Measurements from ENCODE around the gene PLEKHA4.
A peak's percentile ranks its signal among the peaks of the same experiment; 100 is the strongest.
"Not testable (repeated sequence)": the region's sequence is repeated elsewhere in the genome, so short reads cannot be mapped to it uniquely, and the experiment has no call there.

PLEKHA4 gene

DNA sequence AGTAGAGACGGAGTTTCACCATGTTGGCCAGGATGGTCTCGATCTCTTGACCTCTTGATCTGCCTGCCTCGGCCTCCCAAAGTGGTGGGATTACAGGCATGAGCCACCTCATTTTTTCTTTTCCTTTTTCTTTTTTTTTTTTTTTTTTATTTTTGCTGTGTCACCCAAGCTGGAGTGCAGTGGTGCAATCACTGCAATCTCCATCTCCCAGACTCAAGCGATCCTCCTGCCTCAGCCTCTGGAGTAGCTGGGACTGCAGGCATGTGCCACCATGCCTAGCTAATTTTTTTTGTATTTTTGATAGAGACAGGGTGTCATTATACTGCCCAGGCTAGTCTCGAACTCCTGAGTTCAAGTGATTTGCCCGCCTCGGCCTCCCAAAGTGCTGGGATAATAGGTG lies 33.9 kb upstream of the PLEKHA4 start:
- H3K27ac ChIP-seq (ENCODE audit: low read length); H3K9ac ChIP-seq (ENCODE audit: low read depth, low read length); H3K4me1 ChIP-seq (ENCODE audit: insufficient read depth, low read length); H3K9me3 ChIP-seq (ENCODE audit: insufficient read depth, low read depth, low read length); H3K4me3 ChIP-seq (ENCODE audit: low read length); H3K27me3 ChIP-seq (ENCODE audit: insufficient read depth, low read length): not testable (repeated sequence)
- H3K36me3 ChIP-seq (ENCODE audit: insufficient read depth, low read depth, low read length), result peaks cover 27% of the 10 kb centered on the region

DNA sequence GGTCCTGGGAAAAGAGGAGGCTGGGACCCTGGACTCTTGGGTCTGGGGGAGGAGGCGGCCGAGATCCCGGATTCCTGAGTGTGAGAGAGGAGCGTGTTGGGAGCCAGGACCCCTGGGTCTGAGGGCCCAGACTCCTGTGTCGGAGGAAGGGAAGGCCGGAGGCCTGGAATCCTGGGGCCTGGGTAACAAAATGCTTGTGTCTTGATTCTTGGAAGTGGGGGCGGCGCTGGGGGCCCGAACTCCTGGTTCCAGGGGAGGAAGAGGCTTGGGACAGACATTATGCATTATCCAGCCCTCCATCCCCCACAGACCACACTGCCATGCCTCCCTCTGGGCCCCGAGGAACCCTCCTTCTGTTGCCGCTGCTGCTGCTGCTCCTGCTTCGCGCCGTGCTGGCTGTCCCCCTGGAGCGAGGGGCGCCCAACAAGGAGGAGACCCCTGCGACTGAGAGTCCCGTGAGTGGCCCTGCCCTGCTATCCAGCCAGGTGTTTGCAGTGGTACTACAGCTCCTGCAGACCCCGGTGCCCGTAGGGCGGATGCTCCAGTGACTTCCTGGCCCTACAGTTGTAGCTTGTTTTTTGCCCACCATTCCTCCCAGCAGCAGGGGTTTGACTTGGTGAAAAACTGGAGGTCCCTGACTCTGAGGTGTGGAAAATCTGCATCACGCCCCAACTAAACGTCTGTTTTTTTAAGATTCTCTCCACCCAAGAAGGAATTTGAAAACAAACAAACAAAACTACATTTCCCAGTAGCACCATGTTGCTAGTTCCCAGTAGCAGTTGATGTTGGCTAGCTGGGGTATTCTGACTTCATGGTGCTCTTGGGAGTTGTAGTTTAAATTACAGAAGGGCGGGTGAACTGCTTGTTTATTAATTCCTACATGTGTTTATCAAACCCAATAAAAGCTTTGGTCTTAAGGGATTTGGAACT lies 32.3 kb upstream of the PLEKHA4 start:
- Histone ChIP-seq H3K9ac (ENCODE audit: low read depth, low read length) (peak overlapping the region; percentile 86), H3K4me1 (ENCODE audit: insufficient read depth, low read length) (no peaks in the 10 kb centered on the region), H3K36me3 (ENCODE audit: insufficient read depth, low read depth, low read length) (peaks cover 21% of the 10 kb centered on the region), H3K9me3 (ENCODE audit: insufficient read depth, low read depth, low read length) (no peaks in the 10 kb centered on the region), H3K27ac (ENCODE audit: low read length) (no peak overlapping the region), H3K27me3 (ENCODE audit: insufficient read depth, low read length) (no peaks in the 10 kb centered on the region), H3K4me3 (ENCODE audit: low read length) (peak overlapping the region; percentile 85)

DNA sequence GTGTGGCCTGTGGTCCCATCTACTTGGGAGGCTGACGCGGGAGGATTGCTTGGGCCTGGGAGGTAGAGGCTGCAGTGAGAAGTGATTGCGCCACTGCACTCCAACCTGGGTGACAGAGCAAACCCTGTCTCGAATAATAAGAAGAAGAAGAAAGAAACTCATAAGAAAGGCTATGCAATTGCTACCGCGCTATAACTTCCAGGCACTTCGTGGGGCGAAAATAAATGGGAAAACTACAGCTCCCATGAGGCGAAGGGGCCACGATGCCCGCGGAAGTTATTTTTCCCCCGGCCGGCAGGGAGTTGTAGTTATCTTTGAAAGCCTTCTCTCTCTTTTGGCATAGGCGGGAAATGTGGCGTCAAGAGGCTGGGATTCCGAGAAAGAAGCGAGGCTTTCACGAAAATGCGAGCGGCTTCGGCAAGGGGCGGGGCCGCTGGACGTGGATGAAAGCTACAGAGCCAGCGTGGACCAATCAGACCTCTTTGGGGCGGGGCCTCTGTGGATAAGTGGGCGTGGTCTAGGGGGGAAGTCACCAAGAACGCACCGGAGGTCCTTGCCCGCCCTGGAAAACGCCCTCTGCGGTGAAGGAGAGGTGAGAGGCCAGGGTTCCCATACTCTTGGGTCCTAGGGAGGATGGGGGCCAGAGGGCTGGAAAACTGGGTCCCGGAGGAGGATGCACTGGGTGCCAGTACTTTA lies 31.5 kb upstream of the PLEKHA4 start, which contains the start of gene NUCB1:
TSS of gene NUCB1 (plus strand) at position 532 of the 696 bp plus-strand sequence. CDS start 485 bp downstream, outside the sequence.
- Histone ChIP-seq H3K4me1 (ENCODE audit: insufficient read depth, low read length) (no peaks in the 10 kb centered on the region), H3K9ac (ENCODE audit: low read depth, low read length) (peak within 1 kb of the TSS; percentile 86), H3K36me3 (ENCODE audit: insufficient read depth, low read depth, low read length) (peaks cover 14% of the 10 kb centered on the region), H3K27me3 (ENCODE audit: insufficient read depth, low read length) (no peaks in the 10 kb centered on the region), H3K27ac (ENCODE audit: low read length) (no peak within 1 kb of the TSS), H3K9me3 (ENCODE audit: insufficient read depth, low read depth, low read length) (no peaks in the 10 kb centered on the region), H3K4me3 (ENCODE audit: low read length) (peak within 1 kb of the TSS; percentile 85)

DNA sequence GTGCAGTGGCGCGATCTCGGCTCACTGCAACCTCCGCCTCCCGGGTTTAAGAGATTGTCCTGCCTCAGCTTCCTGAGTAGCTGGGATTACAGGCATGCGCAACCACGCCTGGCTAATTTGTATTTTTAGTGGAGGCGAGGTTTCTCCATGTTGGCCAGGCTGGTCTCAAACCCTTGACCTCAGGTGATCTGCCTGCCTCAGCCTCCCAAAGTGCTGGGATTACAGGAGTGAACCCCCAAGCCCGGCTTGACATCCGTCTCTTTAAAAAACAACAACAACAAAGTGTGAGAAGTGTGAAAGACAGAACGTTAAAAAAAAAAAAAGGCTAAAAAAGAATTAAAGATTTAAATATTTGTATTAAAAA lies 31.0 kb upstream of the PLEKHA4 start:
- not testable (repeated sequence) for H3K9ac ChIP-seq (ENCODE audit: low read depth, low read length)

DNA sequence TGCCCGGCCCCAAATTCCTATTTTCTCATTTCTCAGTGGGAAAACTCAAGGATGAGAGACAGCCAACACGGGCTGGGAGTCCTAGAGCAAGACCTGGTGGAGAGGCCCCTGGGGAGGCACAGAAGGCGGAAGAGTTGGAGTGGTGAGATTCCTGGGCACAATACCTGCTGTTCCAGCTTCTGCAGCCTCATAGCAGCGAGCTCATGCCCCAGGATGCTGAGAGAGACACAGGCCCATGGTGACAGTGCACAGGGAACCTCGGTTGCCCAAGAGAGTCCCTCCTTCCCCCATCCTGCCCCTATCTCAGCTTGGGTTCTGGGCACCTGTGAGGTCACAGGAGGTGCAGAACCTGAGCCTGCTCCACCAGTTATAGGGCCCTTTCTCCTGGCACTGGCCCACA lies 28.8 kb upstream of the PLEKHA4 start:
- Histone ChIP-seq H3K36me3 (ENCODE audit: insufficient read depth, low read depth, low read length) (peaks cover 5% of the 10 kb centered on the region; the same call in 1 of the 2 replicates), H3K9me3 (ENCODE audit: insufficient read depth, low read depth, low read length) (no peaks in the 10 kb centered on the region), H3K4me3 (ENCODE audit: low read length) (no peak overlapping the region)

More for the DNA sequence above, 31.0 kb upstream of the PLEKHA4 start:
- not testable (repeated sequence) for H3K4me1 ChIP-seq (ENCODE audit: insufficient read depth, low read length); H3K27ac ChIP-seq (ENCODE audit: low read length); H3K36me3 ChIP-seq (ENCODE audit: insufficient read depth, low read depth, low read length); H3K27me3 ChIP-seq (ENCODE audit: insufficient read depth, low read length); H3K9me3 ChIP-seq (ENCODE audit: insufficient read depth, low read depth, low read length)
- peak overlapping the region; percentile 85 for H3K4me3 ChIP-seq (ENCODE audit: low read length)

DNA sequence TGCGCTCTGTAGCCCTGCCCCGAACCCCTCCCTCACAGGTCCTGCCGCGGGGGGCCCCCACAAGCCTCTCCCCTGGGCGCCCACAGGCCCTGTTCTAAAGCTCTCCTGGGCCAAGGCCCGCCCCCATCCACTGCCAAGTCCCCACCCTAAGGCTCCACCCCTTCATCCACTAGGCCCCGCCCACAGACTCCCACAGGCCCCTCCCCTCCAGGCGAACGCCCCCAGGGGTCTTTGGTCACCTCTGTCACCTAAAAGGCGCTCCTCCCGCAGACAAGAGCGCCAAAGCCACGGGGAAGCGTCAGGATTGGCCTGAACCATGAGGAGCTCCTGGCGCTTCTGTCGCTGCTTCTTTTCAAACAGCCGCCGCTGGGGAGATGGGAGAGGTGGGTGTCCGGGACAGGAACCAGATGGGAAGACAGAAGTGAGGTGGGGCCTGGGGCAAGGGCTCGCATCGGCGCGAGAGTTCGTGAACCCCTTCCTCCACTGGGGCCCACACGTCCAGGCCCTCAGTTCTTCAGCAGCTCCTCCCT lies 27.8 kb upstream of the PLEKHA4 start:
- Histone ChIP-seq H3K9me3 (ENCODE audit: insufficient read depth, low read depth, low read length) (no peaks in the 10 kb centered on the region), H3K4me3 (ENCODE audit: low read length) (no peak overlapping the region), H3K4me1 (ENCODE audit: insufficient read depth, low read length) (no peaks in the 10 kb centered on the region), H3K9ac (ENCODE audit: low read depth, low read length) (no peak overlapping the region), H3K36me3 (ENCODE audit: insufficient read depth, low read depth, low read length) (no peaks in the 10 kb centered on the region), H3K27me3 (ENCODE audit: insufficient read depth, low read length) (no peaks in the 10 kb centered on the region), H3K27ac (ENCODE audit: low read length) (no peak overlapping the region)

More for the DNA sequence above, 28.8 kb upstream of the PLEKHA4 start:
- no peak overlapping the region for H3K9ac ChIP-seq (ENCODE audit: low read depth, low read length)
- H3K27me3 ChIP-seq (ENCODE audit: insufficient read depth, low read length), result no peaks in the 10 kb centered on the region
- no peaks in the 10 kb centered on the region for H3K4me1 ChIP-seq (ENCODE audit: insufficient read depth, low read length)
- H3K27ac ChIP-seq (ENCODE audit: low read length), result no peak overlapping the region

DNA sequence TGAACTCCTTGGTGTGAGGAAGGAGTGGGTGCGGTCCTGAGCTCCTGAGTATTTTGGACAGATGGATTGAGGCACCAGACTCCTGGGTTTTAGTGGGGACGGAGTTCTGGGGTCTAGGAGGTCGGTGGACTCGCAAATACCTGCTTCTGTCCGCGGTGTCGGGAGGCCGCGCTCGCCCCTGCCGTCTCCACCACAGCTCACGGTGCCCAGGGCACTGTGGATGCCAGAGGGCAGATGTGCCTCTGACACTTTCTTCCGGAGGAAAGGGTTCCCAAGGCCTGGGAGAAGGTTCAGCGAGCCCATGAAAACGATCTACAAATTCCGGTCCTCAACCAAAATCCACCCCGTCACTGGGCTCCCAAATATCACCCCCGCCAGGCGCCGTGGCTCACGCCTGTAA lies 26.8 kb upstream of the PLEKHA4 start:
- Histone ChIP-seq H3K4me1 (ENCODE audit: insufficient read depth, low read length) (no peaks in the 10 kb centered on the region; the same call in 1 of the 2 replicates), H3K4me3 (ENCODE audit: low read length) (no peak overlapping the region), H3K9me3 (ENCODE audit: insufficient read depth, low read depth, low read length) (no peaks in the 10 kb centered on the region), H3K36me3 (ENCODE audit: insufficient read depth, low read depth, low read length) (no peaks in the 10 kb centered on the region), H3K27me3 (ENCODE audit: insufficient read depth, low read length) (no peaks in the 10 kb centered on the region), H3K27ac (ENCODE audit: low read length) (no peak overlapping the region), H3K9ac (ENCODE audit: low read depth, low read length) (no peak overlapping the region)

DNA sequence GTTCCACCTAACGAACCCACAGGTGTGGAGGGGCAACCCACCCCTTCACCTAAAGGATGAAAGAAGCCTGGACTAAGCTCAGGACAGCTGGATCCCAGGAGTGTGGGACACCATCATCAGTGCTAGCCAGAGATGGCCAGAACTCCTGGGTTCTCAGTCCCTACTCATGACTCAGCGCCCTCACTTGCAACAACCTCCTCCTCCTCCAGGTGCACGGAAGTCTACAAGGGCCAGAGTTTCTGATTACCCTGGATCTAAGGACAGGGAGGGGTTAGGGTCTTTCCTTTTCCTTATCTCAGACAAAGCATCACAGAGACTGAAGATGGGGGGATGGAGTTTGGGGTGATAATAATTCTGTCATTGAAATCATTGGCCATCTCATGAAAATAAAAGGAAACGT lies 22.1 kb upstream of the PLEKHA4 start:
- Histone ChIP-seq H3K4me3 (ENCODE audit: low read length) (no peak overlapping the region), H3K4me1 (ENCODE audit: insufficient read depth, low read length) (no peaks in the 10 kb centered on the region; the same call in 1 of the 2 replicates), H3K9ac (ENCODE audit: low read depth, low read length) (no peak overlapping the region), H3K36me3 (ENCODE audit: insufficient read depth, low read depth, low read length) (no peaks in the 10 kb centered on the region), H3K27ac (ENCODE audit: low read length) (no peak overlapping the region), H3K9me3 (ENCODE audit: insufficient read depth, low read depth, low read length) (no peaks in the 10 kb centered on the region), H3K27me3 (ENCODE audit: insufficient read depth, low read length) (no peaks in the 10 kb centered on the region)

DNA sequence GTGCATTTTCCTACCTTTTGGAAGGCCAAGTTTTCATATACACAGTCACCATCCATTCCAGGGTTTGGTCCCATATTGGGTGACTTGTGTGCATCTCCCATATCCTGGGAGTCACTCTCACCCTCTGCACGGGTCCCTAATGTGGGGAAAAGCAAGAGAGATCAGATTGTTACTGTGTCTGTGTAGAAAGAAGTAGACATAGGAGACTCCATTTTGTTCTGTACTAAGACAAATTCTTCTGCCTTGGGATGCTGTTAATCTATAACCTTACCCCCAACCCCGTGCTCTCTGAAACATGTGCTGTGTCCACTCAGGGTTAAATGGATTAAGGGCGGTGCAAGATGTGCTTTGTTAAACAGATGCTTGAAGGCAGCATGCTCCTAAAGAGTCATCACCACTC lies 21.1 kb upstream of the PLEKHA4 start:
- H3K9me3 ChIP-seq (ENCODE audit: insufficient read depth, low read depth, low read length); H3K27me3 ChIP-seq (ENCODE audit: insufficient read depth, low read length); H3K27ac ChIP-seq (ENCODE audit: low read length); H3K9ac ChIP-seq (ENCODE audit: low read depth, low read length); H3K36me3 ChIP-seq (ENCODE audit: insufficient read depth, low read depth, low read length); H3K4me3 ChIP-seq (ENCODE audit: low read length); H3K4me1 ChIP-seq (ENCODE audit: insufficient read depth, low read length): not testable (repeated sequence)

DNA sequence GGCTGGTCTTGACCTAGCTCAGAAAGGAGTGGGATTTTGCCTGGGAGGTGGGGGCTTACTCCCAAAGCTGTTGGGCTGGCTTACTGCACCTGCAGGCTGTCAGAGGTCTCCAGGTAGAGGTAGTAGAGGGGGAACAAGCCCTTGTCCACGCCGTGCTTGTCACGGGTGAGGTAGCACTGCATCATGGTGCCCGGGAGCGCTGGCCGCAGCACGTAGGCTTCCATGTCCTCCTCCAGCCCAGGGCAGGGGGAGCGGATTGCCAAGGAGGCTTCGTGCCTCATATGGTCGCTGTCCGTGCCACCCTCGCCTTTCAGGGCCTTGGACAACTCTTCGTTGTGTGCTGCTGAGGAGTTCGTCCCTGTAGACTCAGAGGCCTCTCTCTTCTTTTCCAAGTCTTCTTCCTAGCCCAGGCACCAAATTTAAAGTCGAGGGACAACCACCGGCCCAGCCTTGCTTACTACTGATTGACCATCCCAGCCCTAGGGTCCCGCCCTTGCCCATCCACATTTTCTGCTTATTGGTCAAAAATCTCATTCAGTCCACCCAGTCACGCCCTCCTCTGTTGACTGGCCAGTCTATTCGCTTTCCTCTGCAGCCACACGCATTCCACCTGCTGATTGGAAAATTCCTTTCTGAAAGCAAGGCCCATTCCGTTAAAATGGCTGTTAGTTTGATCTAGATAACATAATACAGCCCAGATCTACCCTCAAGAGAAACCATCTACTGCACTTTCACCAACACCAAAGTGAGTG lies 19.6 kb upstream of the PLEKHA4 start:
- H3K36me3 ChIP-seq (ENCODE audit: insufficient read depth, low read depth, low read length), result no peaks in the 10 kb centered on the region
- no peaks in the 10 kb centered on the region for H3K9me3 ChIP-seq (ENCODE audit: insufficient read depth, low read depth, low read length)
- no peaks in the 10 kb centered on the region; the same call in 1 of the 2 replicates for H3K4me1 ChIP-seq (ENCODE audit: insufficient read depth, low read length)
- no peak overlapping the region for H3K9ac ChIP-seq (ENCODE audit: low read depth, low read length)
- no peaks in the 10 kb centered on the region for H3K27me3 ChIP-seq (ENCODE audit: insufficient read depth, low read length)
- H3K27ac ChIP-seq (ENCODE audit: low read length), result no peak overlapping the region
- H3K4me3 ChIP-seq (ENCODE audit: low read length), result no peak overlapping the region

DNA sequence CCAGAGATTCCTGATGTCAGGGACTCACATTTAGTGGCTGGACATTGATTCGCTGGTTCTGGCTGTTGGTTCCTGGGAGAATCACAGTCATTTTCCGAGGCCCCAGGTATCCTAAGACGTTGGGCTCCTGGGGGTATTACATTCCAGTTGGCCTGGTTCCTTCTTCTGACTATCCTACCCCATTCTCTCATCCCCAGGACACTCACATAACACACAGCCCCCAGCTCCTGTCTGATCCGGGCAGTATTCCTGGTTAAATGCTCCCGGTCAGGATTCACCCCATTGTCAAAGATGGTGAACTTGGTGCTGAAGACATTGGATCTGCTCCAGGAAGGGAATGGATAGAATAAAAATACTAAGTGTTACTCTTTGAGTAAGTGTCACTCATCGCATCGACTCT lies 15.3 kb upstream of the PLEKHA4 start:
- Histone ChIP-seq H3K36me3 (ENCODE audit: insufficient read depth, low read depth, low read length) (no peaks in the 10 kb centered on the region), H3K4me3 (ENCODE audit: low read length) (no peak overlapping the region), H3K9me3 (ENCODE audit: insufficient read depth, low read depth, low read length) (no peaks in the 10 kb centered on the region), H3K27ac (ENCODE audit: low read length) (no peak overlapping the region), H3K27me3 (ENCODE audit: insufficient read depth, low read length) (no peaks in the 10 kb centered on the region), H3K4me1 (ENCODE audit: insufficient read depth, low read length) (no peaks in the 10 kb centered on the region; the same call in 1 of the 2 replicates), H3K9ac (ENCODE audit: low read depth, low read length) (no peak overlapping the region)

Measured in iPS-20b (cell line).